K562 (cell line): Measurements from ENCODE around the gene BGN.

ENCODE experiments used
- HIVEP1 ChIP-seq: fragments of 250-450 bp; sonication (Bioruptor Pico); IDR thresholded peaks from 2 replicates; pipeline ENCODE4 v1.4.0; 2020; ENCODE audit warnings: mild to moderate bottlenecking
- KLF16 ChIP-seq: IDR thresholded peaks from 2 replicates; pipeline ENCODE4 v1.6.1; 2016; ENCODE audit warnings: antibody characterized with exemption
- PHB2 ChIP-seq: fragments of 450-650 bp; IDR thresholded peaks from 2 replicates; pipeline ENCODE4 v1.6.1; 2017; ENCODE audit warnings: low read depth
- POLR2AphosphoS2 ChIP-seq: IDR thresholded peaks from 2 replicates; pipeline ENCODE4 v1.6.1; 2012; ENCODE audit warnings: low read length, improper control_type of control experiment
- SAFB2 ChIP-seq: fragments of 200-400 bp; formaldehyde crosslinking; IDR thresholded peaks from 2 replicates; pipeline ENCODE4 v1.6.1; 2018; ENCODE audit warnings: borderline replicate concordance, low read length, low read depth, moderate library complexity; ENCODE audit not compliant: severe bottlenecking
- SAP30 ChIP-seq: fragments of 200-600 bp; sonication (generic); IDR thresholded peaks from 2 replicates; pipeline ENCODE4 v1.6.1; 2012; ENCODE audit warnings: borderline replicate concordance, low read depth, mild to moderate bottlenecking, moderate library complexity, low read length, control low read depth, inconsistent platforms; ENCODE audit not compliant: insufficient read depth, poor library complexity, severe bottlenecking
- TARDBP ChIP-seq: fragments of 450-650 bp; IDR thresholded peaks from 2 replicates; pipeline ENCODE4 v1.6.1; 2016
- ZFP30 ChIP-seq: fragments of 250-450 bp; sonication (Bioruptor Pico); IDR thresholded peaks from 2 replicates; pipeline ENCODE4 v1.8.0; 2022; ENCODE audit warnings: moderate library complexity, mild to moderate bottlenecking, inconsistent platforms, borderline replicate concordance
- ZNF644 ChIP-seq: fragments of 200-800 bp; sonication (Bioruptor generic); IDR thresholded peaks from 2 replicates; pipeline ENCODE4 v1.6.1; 2016; ENCODE audit warnings: low read depth, missing genetic modification characterization, missing compliant biosample characterization
- TF ChIP-seq, protein P1 (sequence below): fragments of 450-650 bp; IDR thresholded peaks from 2 replicates; pipeline ENCODE4 v1.6.1; 2016
- TF ChIP-seq, protein P2 (sequence below), 3 experiments: IDR thresholded peaks in 2 of 3; conservative IDR thresholded peaks in 1 of 3; 2 replicates each; pipeline ENCODE4 v1.5.1; 2011 to 2012; ENCODE audit warnings: low read length in 3 of 3, mild to moderate bottlenecking in 3 of 3, control low read depth in 2 of 3, improper control_type of control experiment in 1 of 3, inconsistent platforms in 1 of 3, low read depth in 1 of 3, mixed read lengths in 1 of 3, moderate library complexity in 1 of 3; ENCODE audit not compliant: insufficient read depth in 2 of 3
- TF ChIP-seq, protein P3 (sequence below), 2 experiments: fragments of 450-650 bp in 1 of 2; sonication (generic) in 1 of 2; formaldehyde crosslinking in 1 of 2; IDR thresholded peaks in 1 of 2; conservative IDR thresholded peaks in 1 of 2; 2 replicates each; pipeline versions ENCODE4 v1.6.1 to v1.8.1; 2016 to 2023; ENCODE audit warnings: mild to moderate bottlenecking in 2 of 2, moderate library complexity in 2 of 2, inconsistent platforms in 1 of 2, missing genetic modification reagents in 1 of 2

DNA sequence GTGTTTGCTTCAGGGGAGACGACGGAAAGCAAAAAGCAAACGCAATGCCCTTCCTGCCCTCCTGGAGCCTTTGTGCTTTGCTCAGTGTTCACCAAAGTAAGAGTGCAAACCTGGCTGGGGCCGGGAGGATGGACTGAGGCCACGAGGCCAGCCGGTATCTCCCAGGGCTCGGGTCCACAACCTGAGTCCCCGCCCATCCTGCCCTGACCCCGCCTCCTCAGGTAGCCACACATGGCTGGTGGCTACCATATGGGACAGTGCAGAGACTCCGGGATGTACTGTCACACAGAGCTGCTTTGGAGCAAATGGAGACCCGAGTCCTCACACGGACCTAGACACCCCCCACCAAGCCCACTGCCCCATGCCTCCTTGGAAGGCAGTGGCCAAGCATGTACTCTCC lies 27.5 kb downstream of the BGN start:
- TF ChIP-seq POLR2AphosphoS2 = no peak
- TF ChIP-seq ZNF644 = no peak
- TF ChIP-seq, protein P1, sequence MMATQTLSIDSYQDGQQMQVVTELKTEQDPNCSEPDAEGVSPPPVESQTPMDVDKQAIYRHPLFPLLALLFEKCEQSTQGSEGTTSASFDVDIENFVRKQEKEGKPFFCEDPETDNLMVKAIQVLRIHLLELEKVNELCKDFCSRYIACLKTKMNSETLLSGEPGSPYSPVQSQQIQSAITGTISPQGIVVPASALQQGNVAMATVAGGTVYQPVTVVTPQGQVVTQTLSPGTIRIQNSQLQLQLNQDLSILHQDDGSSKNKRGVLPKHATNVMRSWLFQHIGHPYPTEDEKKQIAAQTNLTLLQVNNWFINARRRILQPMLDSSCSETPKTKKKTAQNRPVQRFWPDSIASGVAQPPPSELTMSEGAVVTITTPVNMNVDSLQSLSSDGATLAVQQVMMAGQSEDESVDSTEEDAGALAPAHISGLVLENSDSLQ = no peak
- TF ChIP-seq, protein P2, sequence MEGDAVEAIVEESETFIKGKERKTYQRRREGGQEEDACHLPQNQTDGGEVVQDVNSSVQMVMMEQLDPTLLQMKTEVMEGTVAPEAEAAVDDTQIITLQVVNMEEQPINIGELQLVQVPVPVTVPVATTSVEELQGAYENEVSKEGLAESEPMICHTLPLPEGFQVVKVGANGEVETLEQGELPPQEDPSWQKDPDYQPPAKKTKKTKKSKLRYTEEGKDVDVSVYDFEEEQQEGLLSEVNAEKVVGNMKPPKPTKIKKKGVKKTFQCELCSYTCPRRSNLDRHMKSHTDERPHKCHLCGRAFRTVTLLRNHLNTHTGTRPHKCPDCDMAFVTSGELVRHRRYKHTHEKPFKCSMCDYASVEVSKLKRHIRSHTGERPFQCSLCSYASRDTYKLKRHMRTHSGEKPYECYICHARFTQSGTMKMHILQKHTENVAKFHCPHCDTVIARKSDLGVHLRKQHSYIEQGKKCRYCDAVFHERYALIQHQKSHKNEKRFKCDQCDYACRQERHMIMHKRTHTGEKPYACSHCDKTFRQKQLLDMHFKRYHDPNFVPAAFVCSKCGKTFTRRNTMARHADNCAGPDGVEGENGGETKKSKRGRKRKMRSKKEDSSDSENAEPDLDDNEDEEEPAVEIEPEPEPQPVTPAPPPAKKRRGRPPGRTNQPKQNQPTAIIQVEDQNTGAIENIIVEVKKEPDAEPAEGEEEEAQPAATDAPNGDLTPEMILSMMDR (IDR thresholded peaks at IDR 0.05 in 2 of 3, conservative IDR thresholded peaks at IDR 0.05 in 1 of 3; ENCODE audit: insufficient read depth in 2 of 3, low read depth in 1 of 3, low read length in 3 of 3) = no peak
- no peak for TF ChIP-seq PHB2
- TF ChIP-seq, protein P3, sequence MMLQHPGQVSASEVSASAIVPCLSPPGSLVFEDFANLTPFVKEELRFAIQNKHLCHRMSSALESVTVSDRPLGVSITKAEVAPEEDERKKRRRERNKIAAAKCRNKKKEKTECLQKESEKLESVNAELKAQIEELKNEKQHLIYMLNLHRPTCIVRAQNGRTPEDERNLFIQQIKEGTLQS (IDR thresholded peaks at IDR 0.05) = no peak
- TF ChIP-seq, protein P3 (CRISPR knock-in tag; conservative IDR thresholded peaks at IDR 0.05) = no peak
- no peak for TF ChIP-seq HIVEP1
- no peak for TF ChIP-seq KLF16
- TF ChIP-seq ZFP30 = no peak
- TF ChIP-seq SAFB2 = no peak
- no peak for TF ChIP-seq SAP30
- no peak for TF ChIP-seq TARDBP
